Measurements from ENCODE around the gene TRIM10. TPM values are rescaled to one million over a fixed set of nuclear protein-coding genes. Genes with fewer than 3 reads are reported as not detected.

Gene TRIM10
- total and polyA plus RNA-seq, 10 of the 15 experiments (the other 5 are each of a cell fraction or from before 2014, with no cell fraction given): 0.01 TPM; not detected in 9

DNA sequence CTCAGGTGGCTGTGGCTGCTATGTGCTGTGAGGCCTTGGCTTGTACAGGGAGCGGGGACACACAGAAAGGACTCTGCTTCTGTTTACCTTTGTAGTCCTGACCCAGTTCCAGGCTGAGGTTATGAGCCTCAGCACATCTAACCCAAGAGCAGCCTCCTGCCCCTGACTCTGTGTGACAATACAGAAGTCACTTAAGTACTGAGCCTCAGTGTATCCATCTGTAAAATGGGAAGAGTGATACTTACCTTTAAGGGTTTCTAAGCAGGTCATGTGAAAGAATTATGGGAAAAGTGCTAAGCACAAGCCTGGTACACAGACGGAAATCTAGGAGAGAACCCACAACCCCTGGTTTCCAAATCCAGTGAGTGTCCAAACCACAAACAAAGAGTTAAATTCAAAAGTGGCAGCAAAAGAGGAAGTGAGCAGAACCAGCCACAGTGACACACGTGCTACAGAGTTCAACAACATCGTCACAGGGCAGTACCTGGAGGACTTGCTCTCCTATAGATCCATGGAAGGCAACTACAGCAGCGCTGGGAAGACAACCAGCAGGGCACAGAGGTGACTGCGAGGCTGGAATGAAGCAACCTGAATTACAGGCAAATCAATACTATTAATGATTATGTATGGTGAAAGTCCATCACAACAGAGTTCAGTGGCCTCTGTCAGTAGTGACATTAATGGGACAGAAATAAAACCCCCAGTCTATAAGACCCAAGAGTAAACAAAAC, 39.7 kb upstream of the TRIM10 start (continued):
- TF ChIP-seq, protein P1, sequence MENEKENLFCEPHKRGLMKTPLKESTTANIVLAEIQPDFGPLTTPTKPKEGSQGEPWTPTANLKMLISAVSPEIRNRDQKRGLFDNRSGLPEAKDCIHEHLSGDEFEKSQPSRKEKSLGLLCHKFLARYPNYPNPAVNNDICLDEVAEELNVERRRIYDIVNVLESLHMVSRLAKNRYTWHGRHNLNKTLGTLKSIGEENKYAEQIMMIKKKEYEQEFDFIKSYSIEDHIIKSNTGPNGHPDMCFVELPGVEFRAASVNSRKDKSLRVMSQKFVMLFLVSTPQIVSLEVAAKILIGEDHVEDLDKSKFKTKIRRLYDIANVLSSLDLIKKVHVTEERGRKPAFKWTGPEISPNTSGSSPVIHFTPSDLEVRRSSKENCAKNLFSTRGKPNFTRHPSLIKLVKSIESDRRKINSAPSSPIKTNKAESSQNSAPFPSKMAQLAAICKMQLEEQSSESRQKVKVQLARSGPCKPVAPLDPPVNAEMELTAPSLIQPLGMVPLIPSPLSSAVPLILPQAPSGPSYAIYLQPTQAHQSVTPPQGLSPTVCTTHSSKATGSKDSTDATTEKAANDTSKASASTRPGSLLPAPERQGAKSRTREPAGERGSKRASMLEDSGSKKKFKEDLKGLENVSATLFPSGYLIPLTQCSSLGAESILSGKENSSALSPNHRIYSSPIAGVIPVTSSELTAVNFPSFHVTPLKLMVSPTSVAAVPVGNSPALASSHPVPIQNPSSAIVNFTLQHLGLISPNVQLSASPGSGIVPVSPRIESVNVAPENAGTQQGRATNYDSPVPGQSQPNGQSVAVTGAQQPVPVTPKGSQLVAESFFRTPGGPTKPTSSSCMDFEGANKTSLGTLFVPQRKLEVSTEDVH (IDR thresholded peaks at IDR 0.05; ENCODE audit: low read depth, partially characterized antibody): no peak
- TF ChIP-seq RB1 (IDR thresholded peaks at IDR 0.05; ENCODE audit: borderline replicate concordance) (no peak), MEF2B (IDR thresholded peaks at IDR 0.05; ENCODE audit: partially characterized antibody, poor library complexity, severe bottlenecking) (peak; percentile 56), ZNF24 (IDR thresholded peaks at IDR 0.05) (no peak), DPF2 (IDR thresholded peaks at IDR 0.05) (peak; percentile 92), RAD21 (IDR thresholded peaks at IDR 0.05; ENCODE audit: insufficient read depth, low read depth, low read length) (no peak), POLR2AphosphoS5 (IDR thresholded peaks at IDR 0.05; ENCODE audit: low read length) (no peak), RBBP5 (conservative IDR thresholded peaks at IDR 0.05) (no peak), HDAC6 (IDR thresholded peaks at IDR 0.05; ENCODE audit: unreplicated experiment) (no peak), HCFC1 (IDR thresholded peaks at IDR 0.05; ENCODE audit: low read length) (no peak), NFXL1 (IDR thresholded peaks at IDR 0.05; ENCODE audit: borderline replicate concordance) (no peak), ZNF384 (IDR thresholded peaks at IDR 0.05; ENCODE audit: borderline replicate concordance, low read depth, low read length) (no peak), TCF7 (IDR thresholded peaks at IDR 0.05; ENCODE audit: borderline replicate concordance) (no peak), LARP7 (IDR thresholded peaks at IDR 0.05) (no peak), SIN3A (IDR thresholded peaks at IDR 0.05; ENCODE audit: low read depth, low read length) (no peak), NFIC (IDR thresholded peaks at IDR 0.05; ENCODE audit: low read depth, low read length) (peak; percentile 63)
- TF ChIP-seq, protein P2, sequence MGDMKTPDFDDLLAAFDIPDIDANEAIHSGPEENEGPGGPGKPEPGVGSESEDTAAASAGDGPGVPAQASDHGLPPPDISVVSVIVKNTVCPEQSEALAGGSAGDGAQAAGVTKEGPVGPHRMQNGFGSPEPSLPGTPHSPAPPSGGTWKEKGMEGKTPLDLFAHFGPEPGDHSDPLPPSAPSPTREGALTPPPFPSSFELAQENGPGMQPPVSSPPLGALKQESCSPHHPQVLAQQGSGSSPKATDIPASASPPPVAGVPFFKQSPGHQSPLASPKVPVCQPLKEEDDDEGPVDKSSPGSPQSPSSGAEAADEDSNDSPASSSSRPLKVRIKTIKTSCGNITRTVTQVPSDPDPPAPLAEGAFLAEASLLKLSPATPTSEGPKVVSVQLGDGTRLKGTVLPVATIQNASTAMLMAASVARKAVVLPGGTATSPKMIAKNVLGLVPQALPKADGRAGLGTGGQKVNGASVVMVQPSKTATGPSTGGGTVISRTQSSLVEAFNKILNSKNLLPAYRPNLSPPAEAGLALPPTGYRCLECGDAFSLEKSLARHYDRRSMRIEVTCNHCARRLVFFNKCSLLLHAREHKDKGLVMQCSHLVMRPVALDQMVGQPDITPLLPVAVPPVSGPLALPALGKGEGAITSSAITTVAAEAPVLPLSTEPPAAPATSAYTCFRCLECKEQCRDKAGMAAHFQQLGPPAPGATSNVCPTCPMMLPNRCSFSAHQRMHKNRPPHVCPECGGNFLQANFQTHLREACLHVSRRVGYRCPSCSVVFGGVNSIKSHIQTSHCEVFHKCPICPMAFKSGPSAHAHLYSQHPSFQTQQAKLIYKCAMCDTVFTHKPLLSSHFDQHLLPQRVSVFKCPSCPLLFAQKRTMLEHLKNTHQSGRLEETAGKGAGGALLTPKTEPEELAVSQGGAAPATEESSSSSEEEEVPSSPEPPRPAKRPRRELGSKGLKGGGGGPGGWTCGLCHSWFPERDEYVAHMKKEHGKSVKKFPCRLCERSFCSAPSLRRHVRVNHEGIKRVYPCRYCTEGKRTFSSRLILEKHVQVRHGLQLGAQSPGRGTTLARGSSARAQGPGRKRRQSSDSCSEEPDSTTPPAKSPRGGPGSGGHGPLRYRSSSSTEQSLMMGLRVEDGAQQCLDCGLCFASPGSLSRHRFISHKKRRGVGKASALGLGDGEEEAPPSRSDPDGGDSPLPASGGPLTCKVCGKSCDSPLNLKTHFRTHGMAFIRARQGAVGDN (IDR thresholded peaks at IDR 0.05): peak; percentile 76; the same call in 1 of the 2 replicates
- TF ChIP-seq, protein P3, sequence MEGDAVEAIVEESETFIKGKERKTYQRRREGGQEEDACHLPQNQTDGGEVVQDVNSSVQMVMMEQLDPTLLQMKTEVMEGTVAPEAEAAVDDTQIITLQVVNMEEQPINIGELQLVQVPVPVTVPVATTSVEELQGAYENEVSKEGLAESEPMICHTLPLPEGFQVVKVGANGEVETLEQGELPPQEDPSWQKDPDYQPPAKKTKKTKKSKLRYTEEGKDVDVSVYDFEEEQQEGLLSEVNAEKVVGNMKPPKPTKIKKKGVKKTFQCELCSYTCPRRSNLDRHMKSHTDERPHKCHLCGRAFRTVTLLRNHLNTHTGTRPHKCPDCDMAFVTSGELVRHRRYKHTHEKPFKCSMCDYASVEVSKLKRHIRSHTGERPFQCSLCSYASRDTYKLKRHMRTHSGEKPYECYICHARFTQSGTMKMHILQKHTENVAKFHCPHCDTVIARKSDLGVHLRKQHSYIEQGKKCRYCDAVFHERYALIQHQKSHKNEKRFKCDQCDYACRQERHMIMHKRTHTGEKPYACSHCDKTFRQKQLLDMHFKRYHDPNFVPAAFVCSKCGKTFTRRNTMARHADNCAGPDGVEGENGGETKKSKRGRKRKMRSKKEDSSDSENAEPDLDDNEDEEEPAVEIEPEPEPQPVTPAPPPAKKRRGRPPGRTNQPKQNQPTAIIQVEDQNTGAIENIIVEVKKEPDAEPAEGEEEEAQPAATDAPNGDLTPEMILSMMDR (IDR thresholded peaks at IDR 0.05 in 2 of 3, conservative IDR thresholded peaks at IDR 0.05 in 1 of 3; ENCODE audit: control insufficient read depth in 2 of 3, extremely low read depth in 1 of 3, insufficient read depth in 1 of 3, low read depth in 3 of 3, low read length in 3 of 3): no peak
- TF ChIP-seq, protein P4, sequence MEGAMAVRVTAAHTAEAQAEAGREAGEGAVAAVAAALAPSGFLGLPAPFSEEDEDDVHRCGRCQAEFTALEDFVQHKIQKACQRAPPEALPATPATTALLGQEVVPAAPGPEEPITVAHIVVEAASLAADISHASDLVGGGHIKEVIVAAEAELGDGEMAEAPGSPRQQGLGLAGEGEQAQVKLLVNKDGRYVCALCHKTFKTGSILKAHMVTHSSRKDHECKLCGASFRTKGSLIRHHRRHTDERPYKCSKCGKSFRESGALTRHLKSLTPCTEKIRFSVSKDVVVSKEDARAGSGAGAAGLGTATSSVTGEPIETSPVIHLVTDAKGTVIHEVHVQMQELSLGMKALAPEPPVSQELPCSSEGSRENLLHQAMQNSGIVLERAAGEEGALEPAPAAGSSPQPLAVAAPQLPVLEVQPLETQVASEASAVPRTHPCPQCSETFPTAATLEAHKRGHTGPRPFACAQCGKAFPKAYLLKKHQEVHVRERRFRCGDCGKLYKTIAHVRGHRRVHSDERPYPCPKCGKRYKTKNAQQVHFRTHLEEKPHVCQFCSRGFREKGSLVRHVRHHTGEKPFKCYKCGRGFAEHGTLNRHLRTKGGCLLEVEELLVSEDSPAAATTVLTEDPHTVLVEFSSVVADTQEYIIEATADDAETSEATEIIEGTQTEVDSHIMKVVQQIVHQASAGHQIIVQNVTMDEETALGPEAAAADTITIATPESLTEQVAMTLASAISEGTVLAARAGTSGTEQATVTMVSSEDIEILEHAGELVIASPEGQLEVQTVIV (IDR thresholded peaks at IDR 0.05; ENCODE audit: borderline replicate concordance, partially characterized antibody): no peak
